Lower leg skin (tissue), 4 donors: ENCODE results near the gene DHRSX. TPM values are rescaled to one million over a fixed set of nuclear protein-coding genes. Genes with fewer than 3 reads are reported as not detected.

Experiments
- DNase-seq, 2 donors: peaks; one replicate each; pipeline ENCODE4 v3.0.0-alpha.2; 2019; ENCODE audit warnings: low spot score in 2 of 2
- H3K4me3 ChIP-seq: fragments of 200-600 bp; sonication (generic); 2 replicates; pipeline ENCODE4 v1.5.1; 2017; ENCODE audit warnings: mild to moderate bottlenecking, low read depth; ENCODE audit not compliant: poor library complexity, severe bottlenecking
- POLR2A ChIP-seq, 2 donors: fragments of 450-650 bp; IDR thresholded peaks; one replicate each; pipeline ENCODE4 v1.6.1; 2016 to 2017; ENCODE audit warnings: antibody characterized with exemption in 2 of 2, mild to moderate bottlenecking in 1 of 2, moderate library complexity in 1 of 2
- WGBS, 2 donors: methylation state at CpG; one replicate each; pipeline ENCODE4 v1.1.5; 2018; 5-methylcytosine and 5-hydroxymethylcytosine counted together
- intact Hi-C: fragments of 100-400 bp; cut with DNase I; formaldehyde crosslinking; loops from one replicate; pipeline ENCODE4 v1.15.0; 2023; ENCODE audit warnings: low total_unique reads
- total RNA-seq, 4 donors: library from RNA; depleted of rRNA; stranded (reverse); fragments of >200 nt; gene quantifications; one replicate each; pipeline ENCODE4 v1.1.0, GENCODE V29; 2016
- TF ChIP-seq, protein P1 (sequence below), 3 donors: fragments of 450-650 bp; IDR thresholded peaks; one replicate each; pipeline ENCODE4 v1.5.1; 2016; ENCODE audit warnings: antibody characterized with exemption in 3 of 3, mild to moderate bottlenecking in 3 of 3, moderate library complexity in 2 of 3

The DHRSX gene
- total RNA-seq, 4 donors from 2014 or later: 10.9 to 21.7 (median 16.2) TPM

DNA sequence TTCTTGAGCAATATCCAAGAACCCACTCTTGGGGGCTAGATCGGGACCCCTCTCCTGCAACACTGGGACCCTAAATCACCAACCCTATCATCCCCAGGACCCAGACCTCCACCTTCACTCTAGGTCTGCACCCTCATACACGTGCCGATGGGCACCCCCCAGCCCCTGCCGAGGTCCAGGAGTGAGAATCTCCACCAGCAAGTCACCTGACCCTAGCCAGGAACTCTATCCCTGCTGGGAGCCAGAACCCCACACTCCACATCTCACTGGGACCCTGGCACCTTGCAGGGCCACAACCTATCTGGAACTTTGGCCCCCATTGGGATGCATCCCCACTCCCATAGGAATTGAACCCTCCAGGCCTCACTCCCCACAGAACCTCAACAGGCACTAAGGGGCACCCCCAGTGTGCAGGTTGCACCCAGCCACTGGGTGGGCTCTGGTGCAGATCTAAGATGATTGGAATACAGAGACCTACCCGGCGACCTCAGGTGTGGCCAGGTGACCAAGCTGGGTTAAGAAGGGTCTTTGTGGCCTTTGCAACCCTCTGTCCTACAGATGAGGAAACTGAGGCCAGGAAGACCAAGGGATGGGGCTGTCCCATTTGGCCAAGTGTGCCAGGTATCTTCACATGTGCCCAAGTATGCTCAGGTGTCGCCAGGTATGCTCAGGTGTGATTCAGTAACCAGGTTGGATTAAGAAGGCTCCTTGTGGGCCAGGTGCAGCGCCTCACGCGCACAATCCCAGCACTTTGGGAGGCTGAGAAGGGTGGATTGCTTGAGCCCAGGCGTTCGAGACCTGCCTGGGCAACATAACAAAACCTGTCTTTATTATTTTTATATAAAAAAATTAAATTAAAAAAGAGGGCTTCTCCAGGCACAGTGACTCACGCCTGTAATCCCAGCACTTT lies 3.1 kb upstream of the DHRSX start:
- intact Hi-C loops: no loop called here
- no peak overlapping the region for H3K4me3 ChIP-seq
- TF ChIP-seq, protein P1, sequence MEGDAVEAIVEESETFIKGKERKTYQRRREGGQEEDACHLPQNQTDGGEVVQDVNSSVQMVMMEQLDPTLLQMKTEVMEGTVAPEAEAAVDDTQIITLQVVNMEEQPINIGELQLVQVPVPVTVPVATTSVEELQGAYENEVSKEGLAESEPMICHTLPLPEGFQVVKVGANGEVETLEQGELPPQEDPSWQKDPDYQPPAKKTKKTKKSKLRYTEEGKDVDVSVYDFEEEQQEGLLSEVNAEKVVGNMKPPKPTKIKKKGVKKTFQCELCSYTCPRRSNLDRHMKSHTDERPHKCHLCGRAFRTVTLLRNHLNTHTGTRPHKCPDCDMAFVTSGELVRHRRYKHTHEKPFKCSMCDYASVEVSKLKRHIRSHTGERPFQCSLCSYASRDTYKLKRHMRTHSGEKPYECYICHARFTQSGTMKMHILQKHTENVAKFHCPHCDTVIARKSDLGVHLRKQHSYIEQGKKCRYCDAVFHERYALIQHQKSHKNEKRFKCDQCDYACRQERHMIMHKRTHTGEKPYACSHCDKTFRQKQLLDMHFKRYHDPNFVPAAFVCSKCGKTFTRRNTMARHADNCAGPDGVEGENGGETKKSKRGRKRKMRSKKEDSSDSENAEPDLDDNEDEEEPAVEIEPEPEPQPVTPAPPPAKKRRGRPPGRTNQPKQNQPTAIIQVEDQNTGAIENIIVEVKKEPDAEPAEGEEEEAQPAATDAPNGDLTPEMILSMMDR (IDR thresholded peaks at IDR 0.05): no peak
- no peak for TF ChIP-seq POLR2A (IDR thresholded peaks at IDR 0.05)
- DNase-seq: peak in 1 of 2 donors; percentile 70
- 85 to 91% methylated on average over 13 of the region's 13 CpGs for WGBS, 2 donors

DNA sequence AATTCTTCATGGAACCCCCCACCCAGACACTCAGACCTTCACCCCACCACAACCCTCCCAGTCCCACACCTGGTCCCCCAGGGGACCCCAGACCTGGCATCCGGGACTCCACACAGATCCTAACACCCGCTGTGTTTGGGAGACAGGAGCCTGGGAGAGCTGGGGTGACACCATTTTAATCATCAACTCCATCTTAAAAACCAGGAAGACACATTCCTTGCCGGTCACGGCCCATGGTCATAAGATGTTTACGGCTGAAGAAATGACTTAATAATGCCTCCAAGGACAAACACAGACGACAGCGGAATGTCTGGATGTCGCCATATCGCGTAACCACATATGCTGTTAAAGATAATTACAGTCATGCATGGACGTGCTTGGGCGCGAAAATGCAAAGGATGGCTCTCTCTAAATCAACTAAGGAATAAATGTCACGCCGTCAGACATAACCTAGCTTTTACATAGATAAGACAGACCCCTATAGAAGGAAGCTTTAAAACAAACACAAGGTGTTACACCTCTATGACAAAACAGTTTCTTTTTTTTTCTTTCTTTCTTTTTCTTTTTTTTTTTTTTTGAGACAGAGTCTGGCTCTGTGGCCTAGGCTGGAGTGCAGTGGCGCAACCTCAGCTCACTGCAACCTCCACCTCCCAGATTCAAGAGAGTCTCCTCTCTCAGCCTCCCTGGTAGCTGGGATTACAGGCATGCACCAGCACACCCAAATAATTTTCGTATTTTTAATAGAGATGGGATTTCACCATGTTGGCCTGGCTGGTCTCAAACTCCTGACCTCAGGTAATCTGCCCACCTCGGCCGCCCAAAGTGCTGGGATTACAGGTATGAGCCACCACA lies 2.1 kb upstream of the DHRSX start:
- no peak for TF ChIP-seq POLR2A (IDR thresholded peaks at IDR 0.05)
- TF ChIP-seq, protein P1 (IDR thresholded peaks at IDR 0.05): no peak
- WGBS, 2 donors: 35 to 41% methylated on average over 19 of the region's 19 CpGs
- intact Hi-C loops: no loop called here
- no peak overlapping the region for H3K4me3 ChIP-seq
- peak in 1 of 2 donors; percentile 84 for DNase-seq

DNA sequence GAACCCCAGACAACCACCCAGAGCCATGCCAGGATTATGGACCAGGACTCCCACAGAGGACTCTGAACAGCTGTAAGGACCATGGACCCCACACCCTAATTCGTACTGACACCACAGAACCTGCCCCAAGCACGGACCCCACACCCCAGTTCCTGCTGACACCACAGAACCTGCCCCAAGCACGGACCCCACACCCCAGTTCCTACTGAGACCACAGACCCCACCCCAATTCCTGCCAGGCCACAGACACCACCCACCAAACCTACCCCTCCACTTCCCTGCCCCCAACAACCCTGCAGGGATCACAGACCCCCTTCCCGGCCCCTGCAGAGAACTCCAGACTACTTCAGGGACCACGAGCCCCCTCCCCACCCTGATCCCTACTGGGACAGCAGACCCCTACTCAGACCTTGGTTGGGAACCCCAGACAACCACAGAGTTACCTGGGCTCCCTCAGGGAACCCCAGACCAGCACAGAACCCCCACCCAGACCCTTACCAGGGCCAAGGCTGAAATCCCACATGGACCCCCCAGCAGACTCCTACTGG lies 1.4 kb upstream of the DHRSX start:
- TF ChIP-seq, protein P1 (IDR thresholded peaks at IDR 0.05): no peak
- TF ChIP-seq POLR2A (IDR thresholded peaks at IDR 0.05): no peak
- 81 to 85% methylated on average over 5 of the region's 5 CpGs for WGBS, 2 donors
- no peak overlapping the region for H3K4me3 ChIP-seq
- intact Hi-C loops: no loop called here
- peak in 1 of 2 donors; percentile 85 for DNase-seq

DNA sequence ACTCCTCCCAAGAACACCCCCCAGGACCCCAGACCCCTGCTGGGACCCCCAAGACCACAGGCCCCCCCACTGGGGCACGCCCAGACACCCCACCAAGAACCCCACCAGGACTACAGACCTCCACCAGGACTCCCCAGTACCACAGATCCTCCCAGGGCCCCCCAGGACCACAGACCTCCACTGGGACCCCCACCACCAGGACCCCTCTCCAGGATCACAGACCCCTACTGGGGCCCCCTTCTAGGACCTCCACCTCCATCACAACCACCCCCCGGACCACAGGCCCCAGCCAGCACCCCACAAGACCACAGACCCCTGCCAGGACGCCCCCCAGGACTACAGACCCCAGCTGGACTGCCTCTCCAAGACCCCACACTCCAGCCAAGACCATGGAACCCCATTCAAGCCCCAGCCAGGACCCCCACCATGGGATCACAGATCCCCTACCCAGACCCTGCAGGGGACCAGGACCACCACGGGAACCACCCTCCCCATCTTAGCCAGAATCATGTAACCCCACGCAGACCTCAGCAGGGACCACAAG lies 855 bp upstream of the DHRSX start:
- intact Hi-C loops: no loop called here
- 82 to 98% methylated on average over 3 to 5 of the region's 5 CpGs for WGBS, 2 donors
- peak in 1 of 2 donors; percentile 85 for DNase-seq
- H3K4me3 ChIP-seq: no peak overlapping the region
- TF ChIP-seq, protein P1 (IDR thresholded peaks at IDR 0.05): no peak
- no peak for TF ChIP-seq POLR2A (IDR thresholded peaks at IDR 0.05)

DNA sequence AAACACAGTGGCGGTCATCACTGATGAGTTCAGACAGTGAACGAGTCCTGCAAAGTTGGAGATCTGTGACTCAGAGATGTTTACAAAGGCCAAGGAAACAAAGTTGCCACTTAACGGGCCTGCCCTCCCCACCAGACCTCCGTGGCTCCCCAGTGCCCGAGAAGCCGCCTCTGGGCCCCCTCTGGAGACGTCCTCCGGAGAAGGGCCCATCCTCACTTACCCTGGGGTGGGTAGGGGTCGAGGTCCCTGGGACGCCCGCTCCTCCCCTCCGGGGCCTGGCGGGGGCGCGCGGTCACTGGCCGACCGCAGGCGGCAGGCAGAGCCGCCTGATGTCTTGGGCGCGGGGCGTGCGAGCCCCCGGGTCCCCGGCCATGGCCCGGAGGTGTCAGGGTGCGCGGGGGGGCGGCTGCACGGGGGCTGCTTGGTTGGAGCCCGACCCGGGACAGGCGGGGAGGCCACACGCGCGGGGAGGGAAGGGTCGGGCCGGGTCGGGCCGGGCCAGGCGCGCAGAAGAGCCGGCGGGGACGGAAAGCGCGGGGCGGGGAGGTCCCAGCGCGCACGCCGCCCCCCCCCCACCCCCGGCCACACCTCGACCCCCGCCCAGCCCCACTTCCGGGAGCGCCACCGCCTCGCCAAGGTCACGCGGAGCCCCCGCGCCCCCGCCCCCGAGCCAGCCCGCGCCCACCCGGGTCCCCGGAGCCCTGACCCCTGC lies 529 bp downstream of the DHRSX start:
- WGBS, 2 donors: 1% methylated on average over 31 of the region's 70 CpGs

More for the DNA sequence above, 529 bp downstream of the DHRSX start:
- peak in 1 of 2 donors; percentile 85 for DNase-seq
- intact Hi-C loops: no loop called here
- H3K4me3 ChIP-seq: peak overlapping the region; percentile 85
- TF ChIP-seq, protein P1 (IDR thresholded peaks at IDR 0.05): no peak
- TF ChIP-seq POLR2A (IDR thresholded peaks at IDR 0.05): no peak
